Measurements from ENCODE around the gene PRKCG.

DNA sequence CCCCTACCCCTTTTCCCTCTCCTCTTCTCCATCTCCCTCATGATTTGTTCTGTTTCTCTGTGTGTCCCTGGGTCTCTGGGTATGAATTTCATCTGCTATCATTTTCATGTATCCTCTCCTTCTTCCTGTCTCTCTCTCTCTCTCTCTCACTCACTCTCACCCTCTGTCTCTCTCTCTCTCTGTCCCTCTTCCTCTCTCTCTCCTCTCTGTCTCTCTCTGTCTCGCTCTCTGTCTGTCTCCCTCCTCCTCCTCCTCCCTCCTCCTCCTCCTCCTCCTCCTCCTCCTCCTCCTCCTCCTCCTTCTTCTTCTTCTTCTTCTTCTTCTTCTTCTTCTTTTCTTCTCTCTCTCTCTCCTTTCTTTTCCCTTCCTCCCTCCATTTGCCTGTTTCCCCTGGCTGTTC, 23.8 kb downstream of the PRKCG start:
- TF ChIP-seq, protein P1, sequence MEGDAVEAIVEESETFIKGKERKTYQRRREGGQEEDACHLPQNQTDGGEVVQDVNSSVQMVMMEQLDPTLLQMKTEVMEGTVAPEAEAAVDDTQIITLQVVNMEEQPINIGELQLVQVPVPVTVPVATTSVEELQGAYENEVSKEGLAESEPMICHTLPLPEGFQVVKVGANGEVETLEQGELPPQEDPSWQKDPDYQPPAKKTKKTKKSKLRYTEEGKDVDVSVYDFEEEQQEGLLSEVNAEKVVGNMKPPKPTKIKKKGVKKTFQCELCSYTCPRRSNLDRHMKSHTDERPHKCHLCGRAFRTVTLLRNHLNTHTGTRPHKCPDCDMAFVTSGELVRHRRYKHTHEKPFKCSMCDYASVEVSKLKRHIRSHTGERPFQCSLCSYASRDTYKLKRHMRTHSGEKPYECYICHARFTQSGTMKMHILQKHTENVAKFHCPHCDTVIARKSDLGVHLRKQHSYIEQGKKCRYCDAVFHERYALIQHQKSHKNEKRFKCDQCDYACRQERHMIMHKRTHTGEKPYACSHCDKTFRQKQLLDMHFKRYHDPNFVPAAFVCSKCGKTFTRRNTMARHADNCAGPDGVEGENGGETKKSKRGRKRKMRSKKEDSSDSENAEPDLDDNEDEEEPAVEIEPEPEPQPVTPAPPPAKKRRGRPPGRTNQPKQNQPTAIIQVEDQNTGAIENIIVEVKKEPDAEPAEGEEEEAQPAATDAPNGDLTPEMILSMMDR (conservative IDR thresholded peaks at IDR 0.05), result no peak
- TF ChIP-seq ZFX (IDR thresholded peaks at IDR 0.05), result no peak
